ENCODE measurements around the gene GYPA. TPM values are rescaled to one million over a fixed set of nuclear protein-coding genes. Genes with fewer than 3 reads are reported as not detected.
"Not testable (repeated sequence)": the region's sequence is repeated elsewhere in the genome, so short reads cannot be mapped to it uniquely, and the experiment has no call there.

Gene GYPA
- not detected in 2 replicates for total RNA-seq (2014; rRNA removed; shearing (Covaris generic); ENCODE audit: low replicate concordance)

DNA sequence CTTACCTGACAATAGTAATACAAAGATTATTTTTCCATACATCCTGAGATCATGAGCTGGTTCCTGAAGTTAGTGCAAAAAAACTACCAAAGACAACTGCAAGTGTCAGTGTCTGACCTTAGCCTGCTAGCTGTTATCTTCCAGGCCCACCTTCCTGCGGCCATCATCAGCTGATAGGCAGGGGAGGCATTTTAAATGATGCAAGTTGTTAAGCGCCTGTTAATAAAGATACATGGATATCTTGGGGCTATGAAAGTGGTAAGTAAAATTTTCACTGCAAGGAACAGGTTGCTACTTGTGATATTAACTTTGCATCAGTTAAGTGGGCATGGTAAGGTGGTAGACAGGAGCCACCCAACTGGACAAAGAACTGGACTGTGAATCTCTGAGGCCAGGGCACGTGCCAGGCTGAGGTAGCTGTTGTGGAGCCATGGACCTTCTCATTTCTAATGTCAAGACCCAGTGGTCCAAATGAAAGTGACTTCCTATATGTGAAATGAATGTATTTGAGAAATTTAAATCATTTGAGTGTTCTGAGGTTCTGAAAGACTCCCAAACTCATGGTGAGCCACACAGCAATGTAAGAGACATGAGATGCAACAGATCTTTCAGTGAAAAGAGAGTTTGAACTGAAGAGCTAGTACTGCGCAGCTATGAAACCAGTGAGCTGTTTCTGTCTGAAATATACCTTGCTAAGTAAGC, at the start of gene GYPA:
Gene GYPA (minus strand): TSS at position 125 of the 702 bp plus-strand sequence. CDS start 83 bp downstream, at position 42.
- not testable (repeated sequence) for H3K9me3 ChIP-seq (ENCODE audit: low read length); H3K4me2 ChIP-seq (ENCODE audit: low read depth, low read length, poor library complexity, severe bottlenecking)

DNA sequence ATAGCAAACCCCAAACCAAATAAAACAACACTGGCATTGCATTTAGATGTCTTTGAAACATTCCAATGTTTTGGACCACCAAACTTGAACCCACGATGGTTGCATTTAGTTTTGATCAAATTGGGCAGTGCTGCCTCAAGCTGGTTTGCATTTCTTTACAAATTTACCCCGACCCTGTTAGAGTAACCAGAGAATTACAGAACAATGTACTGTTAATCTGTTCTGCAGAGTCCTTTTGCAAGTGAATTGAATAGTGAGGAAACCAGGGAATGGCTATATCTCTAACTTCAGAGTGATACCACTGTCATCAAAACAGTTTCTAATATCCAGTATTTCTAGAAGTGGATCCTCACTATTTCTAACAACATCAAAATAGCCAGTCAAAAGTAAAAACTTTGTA, 49.5 kb upstream of the GYPA start:
- no peaks in the 10 kb centered on the region for H3K36me3 ChIP-seq (ENCODE audit: insufficient read depth, low read length)
- no peak overlapping the region for H3K9ac ChIP-seq (ENCODE audit: low read length)
- no peak overlapping the region for H3K27ac ChIP-seq (ENCODE audit: low read length)
- H3K4me3 ChIP-seq (ENCODE audit: low read length), result no peak overlapping the region
- no peaks in the 10 kb centered on the region for H3K79me2 ChIP-seq (ENCODE audit: low read length)
- DNase-seq, result no peak
- H3K27me3 ChIP-seq (ENCODE audit: low read length), result no peaks in the 10 kb centered on the region
- no peaks in the 10 kb centered on the region for H3K4me1 ChIP-seq (ENCODE audit: low read length)
- H3K9me3 ChIP-seq (ENCODE audit: low read length), result no peaks in the 10 kb centered on the region
- H4K20me1 ChIP-seq (ENCODE audit: insufficient read depth, low read depth, low read length), result no peaks in the 10 kb centered on the region
- no peak overlapping the region for H3K4me2 ChIP-seq (ENCODE audit: low read depth, low read length, poor library complexity, severe bottlenecking)
- no peaks in the 10 kb centered on the region for H3K9me2 ChIP-seq (replicated peaks; ENCODE audit: insufficient read depth, low read length)
- no peak overlapping the region for H2AFZ ChIP-seq (ENCODE audit: low read length)

More for the DNA sequence above, at the start of gene GYPA:
- DNase-seq; H2AFZ ChIP-seq (ENCODE audit: low read length); H3K9ac ChIP-seq (ENCODE audit: low read length); H3K79me2 ChIP-seq (ENCODE audit: low read length); H3K36me3 ChIP-seq (ENCODE audit: insufficient read depth, low read length); H3K4me3 ChIP-seq (ENCODE audit: low read length); H3K4me1 ChIP-seq (ENCODE audit: low read length); H3K27me3 ChIP-seq (ENCODE audit: low read length); H3K27ac ChIP-seq (ENCODE audit: low read length); H3K9me2 ChIP-seq (replicated peaks; ENCODE audit: insufficient read depth, low read length); H4K20me1 ChIP-seq (ENCODE audit: insufficient read depth, low read depth, low read length): not testable (repeated sequence)

DNA sequence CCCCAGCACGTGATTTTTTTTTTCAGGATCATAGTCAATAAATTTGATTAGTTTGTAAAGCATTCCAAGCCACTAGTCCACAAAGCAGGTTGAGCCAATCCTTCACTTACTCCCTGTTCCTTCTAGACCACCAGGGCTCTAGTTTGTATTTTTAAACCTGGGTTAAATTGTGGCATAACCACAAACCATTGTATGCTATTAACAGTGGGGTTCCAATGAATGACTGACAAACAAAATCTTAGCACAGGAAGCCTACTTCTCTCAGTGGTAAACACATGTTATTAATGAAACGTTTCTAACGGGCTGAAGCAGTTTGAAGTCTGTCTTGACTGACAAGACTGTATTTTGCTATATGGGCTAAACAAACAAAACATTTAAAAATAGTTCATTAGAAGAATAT, 48.6 kb upstream of the GYPA start:
- Histone ChIP-seq H2AFZ (ENCODE audit: low read length) (no peak overlapping the region), H3K9ac (ENCODE audit: low read length) (no peak overlapping the region), H4K20me1 (ENCODE audit: insufficient read depth, low read depth, low read length) (no peaks in the 10 kb centered on the region), H3K79me2 (ENCODE audit: low read length) (no peaks in the 10 kb centered on the region), H3K36me3 (ENCODE audit: insufficient read depth, low read length) (no peaks in the 10 kb centered on the region), H3K9me3 (ENCODE audit: low read length) (no peaks in the 10 kb centered on the region), H3K4me3 (ENCODE audit: low read length) (no peak overlapping the region), H3K27ac (ENCODE audit: low read length) (no peak overlapping the region), H3K9me2 (replicated peaks; ENCODE audit: insufficient read depth, low read length) (no peaks in the 10 kb centered on the region), H3K4me2 (ENCODE audit: low read depth, low read length, poor library complexity, severe bottlenecking) (no peak overlapping the region), H3K27me3 (ENCODE audit: low read length) (no peaks in the 10 kb centered on the region), H3K4me1 (ENCODE audit: low read length) (no peaks in the 10 kb centered on the region)
- DNase-seq, result no peak

DNA sequence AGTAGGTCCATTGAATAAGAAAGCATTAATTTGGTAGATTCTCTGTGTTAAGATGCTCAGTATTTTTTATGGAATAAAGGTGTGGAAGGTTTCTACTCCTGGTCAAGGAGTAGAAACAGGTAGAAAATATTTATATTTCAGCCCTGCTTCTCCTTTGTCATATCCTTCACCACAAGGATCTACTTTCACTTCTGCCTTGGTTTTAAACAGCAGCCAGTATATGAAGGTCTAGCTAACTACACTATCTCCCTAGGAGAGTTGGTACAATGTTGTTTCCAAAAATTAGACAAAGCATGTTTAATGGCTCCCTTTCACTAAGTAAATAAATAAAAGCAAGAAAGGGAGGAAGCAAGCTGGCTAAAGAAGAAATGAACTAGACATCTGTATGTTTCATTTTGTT, 44.6 kb upstream of the GYPA start:
- Histone ChIP-seq H3K27ac (ENCODE audit: low read length) (no peak overlapping the region), H3K36me3 (ENCODE audit: insufficient read depth, low read length) (no peaks in the 10 kb centered on the region), H3K4me3 (ENCODE audit: low read length) (no peak overlapping the region), H3K9ac (ENCODE audit: low read length) (no peak overlapping the region), H3K27me3 (ENCODE audit: low read length) (no peaks in the 10 kb centered on the region), H3K4me2 (ENCODE audit: low read depth, low read length, poor library complexity, severe bottlenecking) (no peak overlapping the region), H3K4me1 (ENCODE audit: low read length) (no peaks in the 10 kb centered on the region), H2AFZ (ENCODE audit: low read length) (no peak overlapping the region), H3K9me2 (replicated peaks; ENCODE audit: insufficient read depth, low read length) (no peaks in the 10 kb centered on the region), H3K9me3 (ENCODE audit: low read length) (no peaks in the 10 kb centered on the region), H3K79me2 (ENCODE audit: low read length) (no peaks in the 10 kb centered on the region), H4K20me1 (ENCODE audit: insufficient read depth, low read depth, low read length) (no peaks in the 10 kb centered on the region)
- DNase-seq, result no peak

DNA sequence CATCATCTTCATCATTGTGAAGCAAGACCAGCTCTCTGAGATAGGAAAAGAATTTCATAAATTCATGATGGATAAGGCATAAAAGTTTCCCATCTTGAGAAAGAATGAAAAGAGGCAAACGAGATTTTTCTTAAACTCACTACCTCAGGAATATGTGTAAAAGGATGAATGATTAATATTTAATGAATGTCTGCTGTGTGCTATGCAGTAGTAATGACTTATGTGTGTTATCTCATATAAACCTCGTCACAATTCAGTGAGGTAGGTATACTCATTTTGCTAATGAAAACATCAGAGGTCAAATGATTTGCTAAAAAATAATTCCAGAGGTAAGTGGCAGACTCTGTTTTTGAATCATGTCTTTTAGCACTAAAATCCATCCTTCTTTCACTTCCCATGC, 42.6 kb upstream of the GYPA start:
- Histone ChIP-seq H3K4me1 (ENCODE audit: low read length) (no peaks in the 10 kb centered on the region), H3K36me3 (ENCODE audit: insufficient read depth, low read length) (no peaks in the 10 kb centered on the region), H3K9ac (ENCODE audit: low read length) (no peak overlapping the region), H3K4me3 (ENCODE audit: low read length) (no peak overlapping the region), H3K4me2 (ENCODE audit: low read depth, low read length, poor library complexity, severe bottlenecking) (no peak overlapping the region), H3K9me2 (replicated peaks; ENCODE audit: insufficient read depth, low read length) (no peaks in the 10 kb centered on the region), H3K79me2 (ENCODE audit: low read length) (no peaks in the 10 kb centered on the region), H2AFZ (ENCODE audit: low read length) (no peak overlapping the region), H4K20me1 (ENCODE audit: insufficient read depth, low read depth, low read length) (no peaks in the 10 kb centered on the region), H3K27ac (ENCODE audit: low read length) (no peak overlapping the region), H3K9me3 (ENCODE audit: low read length) (no peaks in the 10 kb centered on the region), H3K27me3 (ENCODE audit: low read length) (no peaks in the 10 kb centered on the region)
- no peak for DNase-seq

DNA sequence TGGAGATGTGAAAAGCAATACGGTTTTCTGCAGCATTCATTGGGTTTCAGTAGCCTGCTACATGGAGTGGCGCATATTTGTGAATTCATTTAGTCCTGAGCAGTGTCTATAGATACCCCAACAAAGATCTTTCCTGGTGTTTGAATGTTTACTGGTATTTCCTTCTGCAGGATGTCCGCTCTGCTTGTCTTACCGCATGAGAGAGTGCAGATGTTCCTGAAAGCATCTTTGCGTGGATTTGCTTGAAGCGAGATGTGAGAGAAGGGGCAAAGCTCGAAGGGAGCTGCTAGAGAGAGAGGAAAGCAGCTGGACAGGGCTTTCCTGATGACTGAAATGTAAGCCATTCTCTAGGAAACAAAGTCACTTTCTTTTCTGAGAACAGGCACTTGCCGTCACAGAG, 40.9 kb upstream of the GYPA start:
- Histone ChIP-seq H3K4me1 (ENCODE audit: low read length) (no peaks in the 10 kb centered on the region), H3K36me3 (ENCODE audit: insufficient read depth, low read length) (no peaks in the 10 kb centered on the region), H3K9ac (ENCODE audit: low read length) (no peak overlapping the region), H3K9me3 (ENCODE audit: low read length) (no peaks in the 10 kb centered on the region), H4K20me1 (ENCODE audit: insufficient read depth, low read depth, low read length) (no peaks in the 10 kb centered on the region), H3K27ac (ENCODE audit: low read length) (no peak overlapping the region), H3K9me2 (replicated peaks; ENCODE audit: insufficient read depth, low read length) (no peaks in the 10 kb centered on the region), H3K27me3 (ENCODE audit: low read length) (no peaks in the 10 kb centered on the region), H3K79me2 (ENCODE audit: low read length) (no peaks in the 10 kb centered on the region), H3K4me2 (ENCODE audit: low read depth, low read length, poor library complexity, severe bottlenecking) (no peak overlapping the region), H3K4me3 (ENCODE audit: low read length) (no peak overlapping the region), H2AFZ (ENCODE audit: low read length) (no peak overlapping the region)
- DNase-seq, result no peak

DNA sequence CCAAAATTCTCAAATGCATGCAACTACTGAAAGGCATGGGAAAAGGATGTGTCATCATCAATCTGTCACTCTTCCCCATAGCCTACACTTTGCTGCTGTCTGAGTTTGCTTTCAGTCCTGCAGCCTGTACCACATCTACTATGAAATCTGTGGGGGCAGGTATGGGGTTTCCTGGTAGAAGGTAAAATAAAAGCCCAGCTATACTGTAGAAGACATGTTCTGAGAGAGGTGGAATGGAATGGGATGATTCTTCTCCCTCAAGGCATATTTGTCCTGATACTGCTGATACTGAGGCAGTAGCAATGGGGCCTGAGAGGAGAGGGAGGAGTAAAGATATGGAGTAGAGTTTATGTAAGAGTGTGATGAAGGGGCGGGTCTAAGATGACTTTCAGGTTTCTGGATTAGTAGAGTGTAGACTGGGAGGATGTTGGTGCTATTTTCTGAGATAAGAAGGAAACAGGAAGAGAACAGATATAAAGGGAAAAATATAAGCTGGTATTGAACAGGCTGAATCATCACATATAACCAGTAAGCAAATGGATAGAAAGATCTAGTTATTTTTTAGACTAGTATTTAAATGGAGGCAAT, 38.7 kb upstream of the GYPA start:
- no peak for DNase-seq
- no peaks in the 10 kb centered on the region for H3K9me2 ChIP-seq (replicated peaks; ENCODE audit: insufficient read depth, low read length)
- no peak overlapping the region for H2AFZ ChIP-seq (ENCODE audit: low read length)
- H3K9ac ChIP-seq (ENCODE audit: low read length), result no peak overlapping the region
- no peaks in the 10 kb centered on the region for H3K9me3 ChIP-seq (ENCODE audit: low read length)
- no peaks in the 10 kb centered on the region for H3K36me3 ChIP-seq (ENCODE audit: insufficient read depth, low read length)
- H3K27me3 ChIP-seq (ENCODE audit: low read length), result no peaks in the 10 kb centered on the region
- no peak overlapping the region for H3K4me2 ChIP-seq (ENCODE audit: low read depth, low read length, poor library complexity, severe bottlenecking)
- H4K20me1 ChIP-seq (ENCODE audit: insufficient read depth, low read depth, low read length), result no peaks in the 10 kb centered on the region
- H3K4me1 ChIP-seq (ENCODE audit: low read length), result no peaks in the 10 kb centered on the region
- no peak overlapping the region for H3K4me3 ChIP-seq (ENCODE audit: low read length)
- no peaks in the 10 kb centered on the region for H3K79me2 ChIP-seq (ENCODE audit: low read length)
- no peak overlapping the region for H3K27ac ChIP-seq (ENCODE audit: low read length)

DNA sequence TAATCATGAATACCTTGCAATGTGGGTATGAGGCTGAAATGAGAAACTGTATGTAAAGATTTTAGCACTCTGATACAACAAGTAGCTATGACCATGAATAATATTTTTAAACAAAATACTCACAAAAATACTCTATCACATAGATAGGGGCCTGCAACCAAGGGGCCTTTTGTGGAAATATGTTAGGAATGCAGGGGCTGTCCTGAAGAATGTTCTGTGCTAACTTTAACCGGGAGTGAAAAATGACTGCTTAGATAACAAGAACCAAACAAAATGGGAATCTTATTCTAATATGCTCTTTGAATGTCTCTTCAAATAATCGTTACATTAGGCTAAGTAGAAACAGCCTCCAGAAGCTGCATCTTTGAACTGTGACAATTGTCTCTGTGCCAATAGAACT, 37.9 kb upstream of the GYPA start:
- DNase-seq, result no peak
- no peaks in the 10 kb centered on the region for H3K9me2 ChIP-seq (replicated peaks; ENCODE audit: insufficient read depth, low read length)
- no peak overlapping the region for H3K4me2 ChIP-seq (ENCODE audit: low read depth, low read length, poor library complexity, severe bottlenecking)
- H3K9me3 ChIP-seq (ENCODE audit: low read length), result no peaks in the 10 kb centered on the region
- no peaks in the 10 kb centered on the region for H3K27me3 ChIP-seq (ENCODE audit: low read length)
- H3K27ac ChIP-seq (ENCODE audit: low read length), result no peak overlapping the region
- H3K79me2 ChIP-seq (ENCODE audit: low read length), result no peaks in the 10 kb centered on the region
- H3K36me3 ChIP-seq (ENCODE audit: insufficient read depth, low read length), result no peaks in the 10 kb centered on the region
- H4K20me1 ChIP-seq (ENCODE audit: insufficient read depth, low read depth, low read length), result no peaks in the 10 kb centered on the region
- H3K4me3 ChIP-seq (ENCODE audit: low read length), result no peak overlapping the region
- H3K4me1 ChIP-seq (ENCODE audit: low read length), result no peaks in the 10 kb centered on the region
- no peak overlapping the region for H3K9ac ChIP-seq (ENCODE audit: low read length)
- no peak overlapping the region for H2AFZ ChIP-seq (ENCODE audit: low read length)

Measured in Karpas-422 (cell line).